Endodermal cell (in vitro differentiated cells): Measurements from ENCODE around the gene CDC42SE1. TPM values are rescaled to one million over a fixed set of nuclear protein-coding genes. Genes with fewer than 3 reads are reported as not detected.

Experiments used
- DNase-seq: peaks from one replicate; pipeline ENCODE4 v3.0.0-alpha.2; 2017
- H3K27ac ChIP-seq: 2 replicates; pipeline ENCODE4 v1.5.1; 2013; ENCODE audit warnings: mild to moderate bottlenecking, low read depth, low read length, moderate library complexity
- H3K27me3 ChIP-seq: 2 replicates; pipeline ENCODE4 v1.6.1; 2013; ENCODE audit warnings: mild to moderate bottlenecking, low read length, moderate library complexity; ENCODE audit not compliant: insufficient read depth, control insufficient read depth, poor library complexity, severe bottlenecking
- H3K36me3 ChIP-seq: 2 replicates; pipeline ENCODE4 v1.7.0; 2013; ENCODE audit warnings: mild to moderate bottlenecking, low read length, moderate library complexity; ENCODE audit not compliant: control insufficient read depth, insufficient read depth
- H3K4me1 ChIP-seq: one replicate; pipeline ENCODE4 v1.7.0; 2013; ENCODE audit warnings: low read length; ENCODE audit not compliant: control insufficient read depth, insufficient read depth
- H3K4me3 ChIP-seq: 2 replicates; pipeline ENCODE4 v1.5.1; 2013; ENCODE audit warnings: mild to moderate bottlenecking, low read length, moderate library complexity
- H3K9ac ChIP-seq: 2 replicates; pipeline ENCODE4 v1.6.1; 2013; ENCODE audit warnings: mild to moderate bottlenecking, low read length, moderate library complexity; ENCODE audit not compliant: poor library complexity, severe bottlenecking; ENCODE audit errors: extremely low read depth
- H3K9me3 ChIP-seq: 2 replicates; pipeline ENCODE4 v1.6.1; 2013; ENCODE audit warnings: mild to moderate bottlenecking, low read length, moderate library complexity; ENCODE audit not compliant: control insufficient read depth
- H3K27ac Mint-ChIP-seq: 2 replicates; pipeline ENCODE4 v1.8.0; 2020; ENCODE audit warnings: mixed read lengths
- H3K27me3 Mint-ChIP-seq: 2 replicates; pipeline ENCODE4 v1.8.0; 2021; ENCODE audit warnings: mild to moderate bottlenecking, mixed read lengths; ENCODE audit not compliant: insufficient read depth
- H3K36me3 Mint-ChIP-seq: 2 replicates; pipeline ENCODE4 v1.8.0; 2020; ENCODE audit warnings: low read depth, mixed read lengths
- H3K4me1 Mint-ChIP-seq: 2 replicates; pipeline ENCODE4 v1.8.0; 2020; ENCODE audit warnings: mixed read lengths
- H3K4me3 Mint-ChIP-seq: 2 replicates; pipeline ENCODE4 v1.8.0; 2020; ENCODE audit warnings: mild to moderate bottlenecking, moderate library complexity, mixed read lengths
- H3K9me3 Mint-ChIP-seq: 2 replicates; pipeline ENCODE4 v1.8.0; 2020; ENCODE audit warnings: mild to moderate bottlenecking, mixed read lengths
- WGBS, 2 experiments: methylation state at CpG; one replicate each; pipeline versions ENCODE4 v1.1.5 to v1.1.7; 2013; ENCODE audit warnings: missing lambda C conversion rate in 2 of 2, mixed read lengths in 1 of 2; ENCODE audit not compliant: insufficient coverage in 1 of 2, insufficient read length in 1 of 2; 5-methylcytosine and 5-hydroxymethylcytosine counted together
- total RNA-seq, 2 donors: library from RNA; stranded (reverse); fragmentation: NEBNext Ultra II Directional in 1 of 2; extraction: Animal tissue kit (Norgen Biotek cat#: 25700) in 1 of 2; gene quantifications; 2 replicates in 1 of 2; 3 replicates in 1 of 2; pipeline ENCODE4 v1.2.1, GENCODE V29; 2021
- TF ChIP-seq, protein P1 (sequence below): fragments of 200-600 bp; sonication (generic); conservative IDR thresholded peaks from 2 replicates; pipeline ENCODE4 v1.5.0; 2021; ENCODE audit warnings: antibody characterized with exemption, mild to moderate bottlenecking

The CDC42SE1 gene
- total RNA-seq, 2 donors from 2014 or later, result 69.8 to 74.5 TPM

DNA sequence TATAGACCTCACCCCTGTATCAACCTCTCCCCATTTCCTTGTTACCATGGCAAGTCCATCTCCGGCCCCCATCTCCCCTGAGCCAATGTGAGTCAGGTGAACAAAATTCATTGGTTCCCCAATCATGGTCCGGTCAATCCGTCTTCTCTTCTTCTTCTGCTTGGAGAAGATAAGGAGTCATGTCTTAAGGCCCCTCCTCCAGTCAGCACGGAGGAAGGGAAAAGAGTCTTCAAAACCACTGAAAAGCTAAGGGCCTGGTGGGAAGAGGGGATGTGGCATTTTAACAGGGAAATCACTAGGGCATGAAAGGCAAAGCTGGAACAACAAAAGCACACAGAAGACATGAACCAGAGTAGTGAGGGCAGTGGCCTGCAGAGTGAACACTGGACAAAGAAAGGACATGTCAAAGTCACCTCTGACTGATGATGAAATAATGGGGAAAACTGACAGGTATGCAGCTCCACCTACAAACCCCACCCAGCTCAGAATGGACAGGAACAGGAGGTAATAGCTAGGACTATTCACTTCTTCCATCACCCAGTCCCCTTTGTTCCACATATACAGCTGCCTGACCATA, 4.4 kb downstream of the CDC42SE1 start:
- H3K4me1 ChIP-seq, result no peaks in the 10 kb centered on the region
- no peak for DNase-seq
- no peaks in the 10 kb centered on the region for H3K9me3 ChIP-seq
- Mint-ChIP-seq H3K4me1 (peaks cover 22% of the 10 kb centered on the region), H3K9me3 (no peaks in the 10 kb centered on the region), H3K27ac (no peak overlapping the region), H3K27me3 (no peaks in the 10 kb centered on the region), H3K36me3 (peaks cover 64% of the 10 kb centered on the region), H3K4me3 (no peak overlapping the region)
- no peak overlapping the region for H3K9ac ChIP-seq
- H3K27me3 ChIP-seq, result no peaks in the 10 kb centered on the region
- H3K27ac ChIP-seq, result no peak overlapping the region
- TF ChIP-seq, protein P1, sequence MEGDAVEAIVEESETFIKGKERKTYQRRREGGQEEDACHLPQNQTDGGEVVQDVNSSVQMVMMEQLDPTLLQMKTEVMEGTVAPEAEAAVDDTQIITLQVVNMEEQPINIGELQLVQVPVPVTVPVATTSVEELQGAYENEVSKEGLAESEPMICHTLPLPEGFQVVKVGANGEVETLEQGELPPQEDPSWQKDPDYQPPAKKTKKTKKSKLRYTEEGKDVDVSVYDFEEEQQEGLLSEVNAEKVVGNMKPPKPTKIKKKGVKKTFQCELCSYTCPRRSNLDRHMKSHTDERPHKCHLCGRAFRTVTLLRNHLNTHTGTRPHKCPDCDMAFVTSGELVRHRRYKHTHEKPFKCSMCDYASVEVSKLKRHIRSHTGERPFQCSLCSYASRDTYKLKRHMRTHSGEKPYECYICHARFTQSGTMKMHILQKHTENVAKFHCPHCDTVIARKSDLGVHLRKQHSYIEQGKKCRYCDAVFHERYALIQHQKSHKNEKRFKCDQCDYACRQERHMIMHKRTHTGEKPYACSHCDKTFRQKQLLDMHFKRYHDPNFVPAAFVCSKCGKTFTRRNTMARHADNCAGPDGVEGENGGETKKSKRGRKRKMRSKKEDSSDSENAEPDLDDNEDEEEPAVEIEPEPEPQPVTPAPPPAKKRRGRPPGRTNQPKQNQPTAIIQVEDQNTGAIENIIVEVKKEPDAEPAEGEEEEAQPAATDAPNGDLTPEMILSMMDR, result no peak
- no peak overlapping the region for H3K4me3 ChIP-seq
- H3K36me3 ChIP-seq, result peaks cover 68% of the 10 kb centered on the region
- WGBS, 2 experiments, result 88 to 97% methylated on average over 3 to 4 of the region's 4 CpGs

DNA sequence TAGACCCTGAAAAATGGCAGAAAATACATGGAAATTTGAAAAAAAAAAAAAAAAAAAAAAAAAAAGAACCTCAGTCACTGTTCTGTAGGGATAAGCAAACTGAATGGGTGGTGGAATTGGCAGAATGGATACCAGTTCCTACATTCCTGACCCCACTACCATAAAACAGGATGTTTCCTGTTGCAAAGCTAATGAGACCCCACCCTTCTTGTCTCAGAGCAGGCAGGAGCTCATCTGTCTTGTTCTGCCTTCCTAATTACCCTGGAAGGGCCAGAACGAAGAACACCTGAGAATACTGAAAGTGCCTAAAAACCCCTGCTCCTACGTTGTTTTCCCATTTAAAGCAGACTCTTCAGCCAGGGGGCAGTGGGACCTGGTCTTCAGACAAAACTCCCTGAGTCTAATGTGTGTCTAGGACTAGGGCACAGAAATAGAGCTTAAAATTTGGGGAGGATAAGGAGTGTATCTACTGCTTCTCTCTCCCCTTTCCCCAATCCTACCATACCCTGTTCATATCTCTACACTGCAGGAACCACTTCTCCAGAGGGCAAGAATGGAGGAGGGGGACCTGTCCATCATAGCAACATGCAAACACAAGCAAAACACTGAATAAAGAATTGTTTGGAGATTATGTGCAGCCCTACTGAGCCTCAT, 7.9 kb downstream of the CDC42SE1 start:
- peaks cover 13% of the 10 kb centered on the region for H3K4me1 Mint-ChIP-seq
- no peaks in the 10 kb centered on the region for H3K27me3 Mint-ChIP-seq
- TF ChIP-seq, protein P1, result no peak
- Histone ChIP-seq H3K4me3 (no peak overlapping the region), H3K27me3 (no peaks in the 10 kb centered on the region), H3K27ac (no peak overlapping the region), H3K9me3 (no peaks in the 10 kb centered on the region), H3K4me1 (no peaks in the 10 kb centered on the region), H3K36me3 (peaks cover 55% of the 10 kb centered on the region), H3K9ac (no peak overlapping the region)
- H3K4me3 Mint-ChIP-seq, result no peak overlapping the region
- peak overlapping the region; percentile 30 for H3K27ac Mint-ChIP-seq
- no peak for DNase-seq
- 86 to 96% methylated on average over 2 of the region's 2 CpGs for WGBS, 2 experiments
- H3K9me3 Mint-ChIP-seq, result no peaks in the 10 kb centered on the region
- H3K36me3 Mint-ChIP-seq, result peaks cover 53% of the 10 kb centered on the region

DNA sequence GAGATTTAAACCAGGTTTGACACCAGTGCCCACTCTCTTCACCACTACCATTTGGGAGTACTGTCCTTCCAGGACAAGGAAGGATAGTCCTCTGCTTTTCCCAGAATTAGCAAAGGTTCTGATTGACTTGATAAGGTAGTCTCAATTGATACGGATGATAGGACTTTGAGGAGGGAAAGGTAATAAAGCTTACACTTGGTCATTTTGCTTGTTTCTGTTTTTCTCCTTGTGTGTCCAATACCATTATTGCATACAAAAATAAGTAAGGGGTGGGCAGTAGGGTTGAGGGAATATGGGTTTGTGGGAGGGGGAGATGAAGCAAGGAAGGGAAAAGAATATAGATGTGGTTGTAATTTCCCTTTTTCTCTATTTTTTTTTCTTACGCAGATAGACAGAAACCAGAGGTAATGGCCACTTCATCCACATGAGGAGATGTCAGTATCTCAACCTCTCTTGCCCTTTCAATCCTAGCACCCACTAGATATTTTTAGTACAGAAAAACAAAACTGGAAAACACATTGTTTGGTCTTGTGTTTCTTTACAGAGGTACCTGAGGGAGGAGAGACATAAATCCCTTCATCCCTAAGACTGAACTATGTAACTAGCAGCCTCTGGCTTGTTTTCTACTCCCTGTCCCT, 9.3 kb downstream of the CDC42SE1 start:
- Histone ChIP-seq H3K27me3 (no peaks in the 10 kb centered on the region), H3K36me3 (peaks cover 42% of the 10 kb centered on the region), H3K9ac (no peak overlapping the region), H3K9me3 (no peaks in the 10 kb centered on the region), H3K27ac (no peak overlapping the region), H3K4me3 (no peak overlapping the region), H3K4me1 (no peaks in the 10 kb centered on the region)
- no peak overlapping the region for H3K27ac Mint-ChIP-seq
- no peak for DNase-seq
- H3K4me3 Mint-ChIP-seq, result no peak overlapping the region
- no peaks in the 10 kb centered on the region for H3K27me3 Mint-ChIP-seq
- TF ChIP-seq, protein P1, result no peak
- WGBS, 2 experiments, result 93 to 100% methylated on average over 1 to 2 of the region's 2 CpGs
- H3K36me3 Mint-ChIP-seq, result peaks cover 40% of the 10 kb centered on the region
- H3K9me3 Mint-ChIP-seq, result no peaks in the 10 kb centered on the region
- H3K4me1 Mint-ChIP-seq, result peaks cover 18% of the 10 kb centered on the region
